GM12878 (cell line): ENCODE data around the gene VAV2.

Source experiments
- BRCA1 ChIP-seq: IDR thresholded peaks from 2 replicates; pipeline ENCODE4 v1.6.1; 2011; ENCODE audit warnings: low read depth, low read length, improper control_type of control experiment
- GABPA ChIP-seq: IDR thresholded peaks from 2 replicates; pipeline ENCODE4 v1.6.1; 2014; ENCODE audit warnings: antibody characterized with exemption, low read depth, mild to moderate bottlenecking, inconsistent platforms

DNA sequence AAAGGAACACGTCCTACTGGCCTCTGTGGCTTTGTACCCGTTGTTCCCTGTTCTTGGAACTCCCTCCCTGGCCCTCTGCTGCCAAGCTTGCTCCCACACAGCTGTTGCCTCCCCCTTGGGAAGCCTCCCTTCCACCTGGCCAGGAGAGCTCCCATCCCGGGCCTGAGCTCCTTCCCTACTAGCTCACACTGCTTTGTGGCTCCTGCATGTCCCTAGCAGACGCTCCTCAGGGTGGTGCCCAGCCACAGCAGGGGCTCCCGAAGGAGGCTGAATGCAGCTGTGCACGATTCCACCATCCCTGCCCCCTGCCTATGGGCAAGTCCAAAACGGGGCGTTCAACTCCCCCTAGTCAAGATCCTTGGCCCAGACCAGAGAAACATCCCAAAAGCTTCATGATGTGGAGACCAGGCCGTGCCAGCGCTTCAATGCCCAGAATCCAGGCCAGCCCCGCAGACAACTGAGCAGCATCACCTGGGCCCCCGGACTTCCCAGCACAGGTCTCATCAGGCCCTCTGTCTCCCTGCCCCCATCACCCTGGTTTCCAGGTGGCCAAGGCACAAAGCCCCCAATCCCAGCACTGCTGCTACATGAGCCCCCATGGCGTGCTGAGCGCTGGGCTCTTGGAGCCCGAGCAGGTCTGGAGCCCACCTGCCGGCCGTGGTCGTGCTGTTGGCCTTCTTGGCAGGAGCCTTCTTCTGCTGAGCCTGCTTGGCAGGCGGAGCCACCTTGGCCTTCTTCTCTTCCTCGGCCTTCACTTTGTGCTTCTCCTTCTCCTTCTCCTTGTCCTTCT is 47.5 kb upstream of the VAV2 start:
- TF ChIP-seq GABPA (no peak), BRCA1 (no peak)
